Pancreas (tissue), 10 donors: ENCODE measurements around the gene KIF16B. TPM values are rescaled to one million over a fixed set of nuclear protein-coding genes. Genes with fewer than 3 reads are reported as not detected.
A peak's percentile ranks its signal among the peaks of the same experiment; 100 is the strongest.

Experiments used
- ATAC-seq, 4 donors: fragments of 200-7000 bp; cut with Tn5 transposase; one replicate each; pipeline versions ENCODE4 v1.8.0 to v1.9.1; 2020; ENCODE audit warnings: mild to moderate bottlenecking in 4 of 4, moderate library complexity in 4 of 4
- DNase-seq, 6 donors: peaks; one replicate each; pipeline ENCODE4 v3.0.0-alpha.2; 2020
- FAIRE-seq: peaks from 2 replicates; lab custom pipeline; 2012; peaks lifted over from hg19 to GRCh38; lab: Jason Lieb, UNC
- H3K27ac ChIP-seq, 4 donors: fragments of 200-600 bp; sonication (generic); 1 replicate in 3 of 4; 2 replicates in 1 of 4; pipeline versions ENCODE4 v1.5.0 to v1.8.0; 2020
- H3K27me3 ChIP-seq, 4 donors: fragments of 200-600 bp; one replicate each; pipeline ENCODE4 v1.8.0; 2021
- H3K36me3 ChIP-seq, 3 donors: fragments of 200-600 bp; sonication (generic) in 1 of 3; one replicate each; pipeline versions ENCODE4 v1.5.0 to v1.8.0; 2020 to 2021
- H3K4me1 ChIP-seq, 3 donors: fragments of 200-600 bp; one replicate each; pipeline ENCODE4 v1.8.0; 2021
- H3K4me3 ChIP-seq, 4 donors: fragments of 200-600 bp; sonication (generic) in 2 of 4; one replicate each; pipeline versions ENCODE4 v1.5.0 to v1.8.0; 2020 to 2021
- H3K9me3 ChIP-seq, 4 donors: fragments of 200-600 bp; one replicate each; pipeline ENCODE4 v1.8.0; 2021
- CTCF ChIP-seq, 4 donors: fragments of 200-600 bp; sonication (generic) in 3 of 4; IDR thresholded peaks; one replicate each; pipeline versions ENCODE4 v1.5.0 to v1.8.0; 2021; ENCODE audit warnings: antibody characterized with exemption in 4 of 4
- WGBS, 2 donors: extraction: QIAGEN DNeasy Blood & Tissue Kit; methylation state at CpG; one replicate each; pipeline ENCODE4 v1.1.7; 2013; 5-methylcytosine and 5-hydroxymethylcytosine counted together
- intact Hi-C, 3 donors: fragments of 100-400 bp; cut with DNase I; formaldehyde crosslinking; loops; one replicate each; pipeline versions ENCODE4 v1.11.1 to v1.14.2; 2022
- polyA plus RNA-seq, 2 donors: library from polyadenylated mRNA; stranded (reverse); fragments of 200-250 nt; gene quantifications; one replicate each; pipeline ENCODE4 v1.2.3, GENCODE V29; 2013
- total RNA-seq, 6 donors: library from RNA; stranded (reverse); fragmentation: NEBNext Ultra II Directional in 4 of 6; extraction: Animal tissue kit (Norgen Biotek cat#: 25700) in 4 of 6; gene quantifications; one replicate each; pipeline versions ENCODE4 v1.2.1 to v1.2.4, GENCODE V29; 2021 to 2023
- donor health status: healthy with polysubstance abuse.
- donor health status: DM: no; HTN: no; CAD: no; lungs with moderate emphysema.
- donor health status: DM: no; HTN: no; CAD: no.
- donor health status: control.
- donor health status: control.
- donor health status: Bipolar disorder and iron deficiency.
- donor health status: DM: yes; HTN: yes; CAD: no.
- donor health status: DM: no; HTN: no; CAD: no.
- donor health status: DM: no; HTN: no; CAD: no.
- donor health status: DM: yes; HTN: yes; CAD: no.

Gene KIF16B
- total and polyA plus RNA-seq, 8 donors: 4.4 to 12.2 (median 7.3) TPM

- intact Hi-C loops: no loop called here
- no peak overlapping the region for H3K4me3 ChIP-seq
- WGBS, 2 donors: 77 to 84% methylated on average over 4 of the region's 4 CpGs
- no peak for TF ChIP-seq CTCF (IDR thresholded peaks at IDR 0.05)
- no peaks in the 10 kb centered on the region for H3K4me1 ChIP-seq
- H3K9me3 ChIP-seq: no peaks in the 10 kb centered on the region
- DNase-seq (no peak), ATAC-seq (no peak), FAIRE-seq (no peak)
- H3K27me3 ChIP-seq: no peaks in the 10 kb centered on the region
- no peak overlapping the region for H3K27ac ChIP-seq
- H3K36me3 ChIP-seq: no peaks in the 10 kb centered on the region
These were observed 220.9 kb downstream of the KIF16B start for GRCh38 chr20:16352321-16352720.

DNA sequence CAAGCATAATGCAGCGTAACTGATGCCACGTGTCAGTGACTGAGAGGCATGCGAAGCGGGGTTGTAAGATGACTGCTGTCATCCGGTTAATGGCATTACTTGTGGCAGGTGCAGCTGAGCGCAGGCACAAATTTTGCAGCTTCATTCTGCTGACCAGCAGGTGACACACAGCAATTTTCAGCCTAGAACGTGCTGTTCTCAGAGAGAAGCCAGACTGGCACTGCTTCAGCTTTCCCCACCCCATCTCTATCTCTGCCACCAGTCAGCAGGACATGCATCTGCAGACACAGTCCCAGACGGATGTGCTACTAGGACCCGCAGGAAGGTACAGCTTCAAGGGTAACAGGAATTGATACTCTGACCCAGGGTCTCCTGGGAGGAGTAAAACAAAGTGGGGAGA is 221.8 kb downstream of the KIF16B start:
- no peak overlapping the region for H3K27ac ChIP-seq
- H3K9me3 ChIP-seq: no peaks in the 10 kb centered on the region
- H3K27me3 ChIP-seq: no peaks in the 10 kb centered on the region
- no peaks in the 10 kb centered on the region for H3K36me3 ChIP-seq
- no peak overlapping the region for H3K4me3 ChIP-seq
- intact Hi-C loops: no loop called here
- ATAC-seq: peak in 2 of 4 donors; percentile 14 to 48
- no peak for FAIRE-seq
- no peak for TF ChIP-seq CTCF (IDR thresholded peaks at IDR 0.05)
- WGBS, 2 donors: 89% methylated on average over 9 of the region's 9 CpGs
- no peaks in the 10 kb centered on the region for H3K4me1 ChIP-seq
- DNase-seq: no peak

GRCh38 chr20:16350465-16350864 is 222.8 kb downstream of the KIF16B start:
- no peak overlapping the region for H3K4me3 ChIP-seq
- no peaks in the 10 kb centered on the region for H3K9me3 ChIP-seq
- ATAC-seq: no peak
- H3K27ac ChIP-seq: no peak overlapping the region
- 93 to 95% methylated on average over 11 of the region's 11 CpGs for WGBS, 2 donors
- no peaks in the 10 kb centered on the region for H3K27me3 ChIP-seq
- DNase-seq: no peak
- FAIRE-seq: no peak
- intact Hi-C loops: no loop called here
- no peaks in the 10 kb centered on the region for H3K36me3 ChIP-seq
- H3K4me1 ChIP-seq: no peaks in the 10 kb centered on the region
- no peak for TF ChIP-seq CTCF (IDR thresholded peaks at IDR 0.05)

DNA sequence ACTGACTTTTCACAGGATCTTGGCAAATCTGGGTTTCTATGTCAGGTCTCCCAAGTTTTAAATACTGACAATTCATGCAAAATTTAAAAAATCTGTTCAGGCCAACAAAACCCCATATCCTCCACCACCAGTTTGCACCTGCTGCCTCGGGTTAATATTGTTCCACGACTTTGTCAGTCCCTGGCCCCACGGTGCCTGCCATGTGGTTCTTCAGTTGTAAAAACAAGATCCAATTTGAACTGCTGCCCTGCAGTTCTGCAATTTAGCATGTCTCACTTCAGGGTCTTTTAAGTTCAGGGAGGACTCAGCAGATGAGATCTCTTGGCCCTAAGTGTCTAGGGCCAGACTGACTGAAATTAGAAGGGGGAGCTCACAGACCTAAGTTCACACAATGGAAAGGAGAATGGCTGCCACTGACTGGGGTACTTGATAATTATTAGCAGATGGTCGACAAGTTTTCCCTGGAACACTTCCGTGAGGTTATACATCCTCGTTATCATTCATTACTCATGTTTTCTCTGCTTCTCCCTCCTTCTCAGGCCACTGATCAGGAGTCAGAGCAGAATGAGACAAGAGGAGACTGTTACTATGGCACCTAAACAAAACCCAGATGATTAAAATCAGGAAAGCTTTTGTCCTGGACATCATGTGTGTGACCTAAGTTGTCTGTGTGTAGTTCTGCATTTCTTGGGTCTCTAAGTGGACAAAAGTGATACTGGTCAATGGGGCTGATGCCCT is 223.6 kb downstream of the KIF16B start:
- no peak overlapping the region for H3K4me3 ChIP-seq
- H3K36me3 ChIP-seq: no peaks in the 10 kb centered on the region
- FAIRE-seq (no peak), DNase-seq (no peak), ATAC-seq (no peak)
- H3K4me1 ChIP-seq: no peaks in the 10 kb centered on the region
- WGBS, 2 donors: 80 to 81% methylated on average over 6 of the region's 6 CpGs
- no peaks in the 10 kb centered on the region for H3K9me3 ChIP-seq
- no peak for TF ChIP-seq CTCF (IDR thresholded peaks at IDR 0.05)
- no peaks in the 10 kb centered on the region for H3K27me3 ChIP-seq
- no peak overlapping the region for H3K27ac ChIP-seq
- intact Hi-C loops: no loop called here

- no peak for ATAC-seq
- Histone ChIP-seq H3K27me3 (no peaks in the 10 kb centered on the region), H3K27ac (no peak overlapping the region), H3K9me3 (no peaks in the 10 kb centered on the region), H3K4me3 (no peak overlapping the region), H3K4me1 (no peaks in the 10 kb centered on the region), H3K36me3 (no peaks in the 10 kb centered on the region)
- FAIRE-seq: no peak
- 89 to 91% methylated on average over 7 of the region's 7 CpGs for WGBS, 2 donors
- DNase-seq: no peak
- intact Hi-C loops: no loop called here
- no peak for TF ChIP-seq CTCF (IDR thresholded peaks at IDR 0.05)
These were observed 226.3 kb downstream of the KIF16B start for GRCh38 chr20:16346956-16347355.
